Measurements from ENCODE around the gene INTS6L.

DNA sequence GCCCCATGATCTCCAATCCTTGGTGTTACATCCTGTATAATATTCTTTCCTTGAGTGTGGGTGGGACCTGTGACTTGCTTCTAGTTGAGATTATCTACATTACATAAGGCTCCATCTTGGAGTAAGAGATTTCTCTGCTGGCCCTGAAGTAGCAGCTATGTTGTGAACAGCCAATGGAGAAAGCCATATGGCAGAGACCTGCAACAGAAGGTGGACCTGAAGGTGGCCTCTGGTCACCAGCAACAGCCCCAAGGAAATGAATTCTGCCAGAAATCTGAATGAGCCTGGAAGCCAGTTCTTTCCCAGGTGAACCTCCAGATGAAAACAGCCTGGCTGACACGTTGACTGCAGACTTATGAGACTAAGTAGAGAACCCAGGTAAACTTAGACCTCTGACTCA, 2.3 kb upstream of the INTS6L start:
- TF ChIP-seq POLR2AphosphoS5 (IDR thresholded peaks at IDR 0.05; ENCODE audit: low read depth, low read length): no peak
- TF ChIP-seq, protein P1, sequence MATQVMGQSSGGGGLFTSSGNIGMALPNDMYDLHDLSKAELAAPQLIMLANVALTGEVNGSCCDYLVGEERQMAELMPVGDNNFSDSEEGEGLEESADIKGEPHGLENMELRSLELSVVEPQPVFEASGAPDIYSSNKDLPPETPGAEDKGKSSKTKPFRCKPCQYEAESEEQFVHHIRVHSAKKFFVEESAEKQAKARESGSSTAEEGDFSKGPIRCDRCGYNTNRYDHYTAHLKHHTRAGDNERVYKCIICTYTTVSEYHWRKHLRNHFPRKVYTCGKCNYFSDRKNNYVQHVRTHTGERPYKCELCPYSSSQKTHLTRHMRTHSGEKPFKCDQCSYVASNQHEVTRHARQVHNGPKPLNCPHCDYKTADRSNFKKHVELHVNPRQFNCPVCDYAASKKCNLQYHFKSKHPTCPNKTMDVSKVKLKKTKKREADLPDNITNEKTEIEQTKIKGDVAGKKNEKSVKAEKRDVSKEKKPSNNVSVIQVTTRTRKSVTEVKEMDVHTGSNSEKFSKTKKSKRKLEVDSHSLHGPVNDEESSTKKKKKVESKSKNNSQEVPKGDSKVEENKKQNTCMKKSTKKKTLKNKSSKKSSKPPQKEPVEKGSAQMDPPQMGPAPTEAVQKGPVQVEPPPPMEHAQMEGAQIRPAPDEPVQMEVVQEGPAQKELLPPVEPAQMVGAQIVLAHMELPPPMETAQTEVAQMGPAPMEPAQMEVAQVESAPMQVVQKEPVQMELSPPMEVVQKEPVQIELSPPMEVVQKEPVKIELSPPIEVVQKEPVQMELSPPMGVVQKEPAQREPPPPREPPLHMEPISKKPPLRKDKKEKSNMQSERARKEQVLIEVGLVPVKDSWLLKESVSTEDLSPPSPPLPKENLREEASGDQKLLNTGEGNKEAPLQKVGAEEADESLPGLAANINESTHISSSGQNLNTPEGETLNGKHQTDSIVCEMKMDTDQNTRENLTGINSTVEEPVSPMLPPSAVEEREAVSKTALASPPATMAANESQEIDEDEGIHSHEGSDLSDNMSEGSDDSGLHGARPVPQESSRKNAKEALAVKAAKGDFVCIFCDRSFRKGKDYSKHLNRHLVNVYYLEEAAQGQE (IDR thresholded peaks at IDR 0.05; ENCODE audit: insufficient read depth in 1 of 2, low read depth in 2 of 2, low read length in 2 of 2): no peak
- no peak for TF ChIP-seq SIN3A (IDR thresholded peaks at IDR 0.05; ENCODE audit: borderline replicate concordance, insufficient read depth, low read length)

Measured in PFSK-1 (cell line).